Measurements from ENCODE around the gene AKTIP. TPM values are rescaled to one million over a fixed set of nuclear protein-coding genes. Genes with fewer than 3 reads are reported as not detected.

AKTIP gene
- total and polyA plus RNA-seq, 2 of the 4 experiments (the other 2 are of a cell fraction) = 17.7 to 19.9 TPM

- Histone ChIP-seq H3K4ac (ENCODE audit: low read depth, low read length) (no peak overlapping the region), H3K14ac (replicated peaks; ENCODE audit: low read depth, low read length) (no peak overlapping the region), H4K91ac (ENCODE audit: insufficient read depth, low read depth, low read length) (no peak overlapping the region), H3K56ac (ENCODE audit: extremely low read depth, insufficient read depth, low read length) (0 out of 2 replicates have a peak overlapping the region, but pooled peaks have one; percentile 13), H2BK120ac (ENCODE audit: low read depth, low read length) (no peak overlapping the region), H3K79me1 (ENCODE audit: low read depth in 1 of 2, low read length in 2 of 2) (no peaks in the 10 kb centered on the region), H3K4me2 (ENCODE audit: low read depth, low read length) (no peak overlapping the region), H2BK15ac (ENCODE audit: low read depth, low read length) (no peak overlapping the region), H3K27me3 (ENCODE audit: control insufficient read depth, insufficient read depth, low read length) (no peaks in the 10 kb centered on the region), H4K20me1 (ENCODE audit: insufficient read depth, low read length) (no peaks in the 10 kb centered on the region), H4K8ac (ENCODE audit: low read depth in 2 of 2, low read length in 2 of 2) (no peak overlapping the region), H3K27ac (ENCODE audit: insufficient read depth, low read length) (no peak overlapping the region), H3K9me1 (ENCODE audit: insufficient read depth, low read length) (peaks cover 3% of the 10 kb centered on the region; the same call in 1 of the 2 replicates), H2AFZ (replicated peaks; ENCODE audit: low read length, poor library complexity) (no peak overlapping the region), H2AK9ac (replicated peaks; ENCODE audit: low read depth, low read length, poor library complexity) (no peak overlapping the region), H2AK5ac (ENCODE audit: low read depth, low read length) (no peak overlapping the region), H2BK5ac (ENCODE audit: low read depth, low read length, poor library complexity, severe bottlenecking) (no peak overlapping the region), H3K36me3 (ENCODE audit: control insufficient read depth, insufficient read depth, low read length) (peaks cover 36% of the 10 kb centered on the region), H3K9ac (ENCODE audit: low read depth, low read length) (no peak overlapping the region), H3K18ac (ENCODE audit: low read depth, low read length) (no peak overlapping the region), H3K9me3 (ENCODE audit: control insufficient read depth, insufficient read depth, low read length) (no peaks in the 10 kb centered on the region), H3K4me1 (ENCODE audit: control insufficient read depth, insufficient read depth, low read length) (no peaks in the 10 kb centered on the region), H3K23ac (ENCODE audit: low read depth, low read length) (no peak overlapping the region), H3K4me3 (ENCODE audit: insufficient read depth, low read depth, low read length) (no peak overlapping the region), H2BK20ac (ENCODE audit: low read depth, low read length) (no peak overlapping the region), H4K5ac (ENCODE audit: low read depth, low read length) (no peak overlapping the region)
- ChIA-PET CTCF (no interaction called here), POLR2A (ENCODE audit: unreplicated experiment) (no interaction called here)
- in situ Hi-C loops (cut with MboI; ENCODE audit: low sequenced_read_pairs) = no loop called here
- TF ChIP-seq RFX5 (IDR thresholded peaks at IDR 0.05; ENCODE audit: low read depth, low read length) (no peak), RCOR1 (IDR thresholded peaks at IDR 0.05; ENCODE audit: insufficient replicate concordance, low read length) (no peak), MXI1 (IDR thresholded peaks at IDR 0.05; ENCODE audit: borderline replicate concordance, low read depth, low read length) (no peak), RAD21 (IDR thresholded peaks at IDR 0.05; ENCODE audit: low read length) (no peak)
- TF ChIP-seq, protein P1, sequence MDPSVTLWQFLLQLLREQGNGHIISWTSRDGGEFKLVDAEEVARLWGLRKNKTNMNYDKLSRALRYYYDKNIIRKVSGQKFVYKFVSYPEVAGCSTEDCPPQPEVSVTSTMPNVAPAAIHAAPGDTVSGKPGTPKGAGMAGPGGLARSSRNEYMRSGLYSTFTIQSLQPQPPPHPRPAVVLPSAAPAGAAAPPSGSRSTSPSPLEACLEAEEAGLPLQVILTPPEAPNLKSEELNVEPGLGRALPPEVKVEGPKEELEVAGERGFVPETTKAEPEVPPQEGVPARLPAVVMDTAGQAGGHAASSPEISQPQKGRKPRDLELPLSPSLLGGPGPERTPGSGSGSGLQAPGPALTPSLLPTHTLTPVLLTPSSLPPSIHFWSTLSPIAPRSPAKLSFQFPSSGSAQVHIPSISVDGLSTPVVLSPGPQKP (IDR thresholded peaks at IDR 0.05; ENCODE audit: borderline replicate concordance, low read depth, low read length) = no peak
- no TSS peak for BruUV-seq (replicated peaks)
- intact Hi-C loops (cut with micrococcal nuclease) = loop anchor here (10.0 kb wide), 1 partner anchor 142 kb away; no protein-coding TSS in a partner anchor
- no CpG with 5 or more reads among the region's 2 CpGs for WGBS, 2 experiments (ENCODE audit: extremely low coverage in 2 of 2, insufficient read length in 1 of 2)
- dilution Hi-C loops (cut with HindIII; ENCODE audit: low sequenced_read_pairs, unreplicated experiment) = no loop called here
- ATAC-seq (ENCODE audit: low read depth) = no peak
- DNase-seq = no peak
Measured at GRCh38 chr16:53456625-53457024, 46.4 kb downstream of the AKTIP start.
